Measurements from ENCODE around the gene BPIFB6. TPM values are rescaled to one million over a fixed set of nuclear protein-coding genes. Genes with fewer than 3 reads are reported as not detected.

BPIFB6 gene
- total RNA-seq, 1 experiment from 2014 or later = not detected

DNA sequence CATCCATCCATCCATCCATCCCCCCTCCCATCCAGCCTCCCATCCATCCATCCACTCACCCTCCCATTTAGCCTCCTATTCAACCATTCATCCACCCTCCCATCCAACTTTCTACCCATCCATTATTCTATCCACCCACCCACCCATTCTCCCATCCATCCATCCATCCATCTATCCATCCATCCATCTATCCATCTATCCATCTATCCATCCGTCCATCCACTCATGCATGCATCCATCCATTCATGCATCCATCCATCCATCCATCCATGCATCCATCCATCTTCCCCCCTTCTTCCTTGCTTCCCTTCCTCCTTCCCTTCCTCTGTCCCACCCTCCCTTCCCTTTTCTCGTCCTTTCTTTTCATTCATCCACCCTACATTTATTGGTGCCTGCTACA is 43.2 kb downstream of the BPIFB6 start:
- H3K9me3 ChIP-seq (ENCODE audit: low read length) = no peaks in the 10 kb centered on the region
- H4K20me1 ChIP-seq (ENCODE audit: insufficient read depth, low read depth, low read length) = 0 out of 2 replicates have a peak, but pooled peaks cover 5% of the 10 kb centered on the region

DNA sequence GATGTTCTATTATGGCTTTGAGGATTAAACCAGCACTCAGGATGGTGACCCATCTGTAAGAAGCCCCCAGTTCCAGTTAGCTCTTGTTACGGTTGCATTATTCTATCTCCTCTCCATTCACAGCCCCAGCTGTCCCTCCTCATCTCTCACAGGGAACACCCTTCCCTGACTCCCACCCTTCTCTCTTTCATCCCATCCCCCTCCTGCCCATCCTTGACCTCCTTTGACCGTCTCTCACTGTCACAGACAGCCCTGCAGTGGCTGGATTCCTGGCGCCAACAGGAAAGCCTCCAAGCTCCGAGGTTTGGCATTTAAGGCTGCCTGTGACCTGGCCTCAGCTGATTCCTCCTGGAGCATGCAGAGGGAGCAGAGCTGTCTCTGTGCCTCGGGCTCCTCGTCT is 43.8 kb downstream of the BPIFB6 start:
- no peaks in the 10 kb centered on the region for H3K4me1 ChIP-seq (ENCODE audit: low read length)
- H3K4me3 ChIP-seq (ENCODE audit: low read length) = no peak overlapping the region
- no peaks in the 10 kb centered on the region for H3K9me3 ChIP-seq (ENCODE audit: low read length)
- H4K20me1 ChIP-seq (ENCODE audit: insufficient read depth, low read depth, low read length) = 0 out of 2 replicates have a peak, but pooled peaks cover 5% of the 10 kb centered on the region
- no peaks in the 10 kb centered on the region for H3K9me2 ChIP-seq (replicated peaks; ENCODE audit: insufficient read depth, low read length)
- no peaks in the 10 kb centered on the region for H3K36me3 ChIP-seq (ENCODE audit: insufficient read depth, low read length)
- H2AFZ ChIP-seq (ENCODE audit: low read length) = no peak overlapping the region
- H3K9ac ChIP-seq (ENCODE audit: low read length) = no peak overlapping the region
- H3K4me2 ChIP-seq (ENCODE audit: low read depth, low read length, poor library complexity, severe bottlenecking) = no peak overlapping the region
- H3K27ac ChIP-seq (ENCODE audit: low read length) = no peak overlapping the region
- no peak for DNase-seq
- no peaks in the 10 kb centered on the region for H3K27me3 ChIP-seq (ENCODE audit: low read length)
- no peaks in the 10 kb centered on the region for H3K79me2 ChIP-seq (ENCODE audit: low read length)

More for the DNA sequence above, 43.2 kb downstream of the BPIFB6 start:
- DNase-seq = no peak
- Histone ChIP-seq H3K9me2 (replicated peaks; ENCODE audit: insufficient read depth, low read length) (no peaks in the 10 kb centered on the region), H3K9ac (ENCODE audit: low read length) (no peak overlapping the region), H3K4me2 (ENCODE audit: low read depth, low read length, poor library complexity, severe bottlenecking) (no peak overlapping the region), H3K4me1 (ENCODE audit: low read length) (no peaks in the 10 kb centered on the region), H3K79me2 (ENCODE audit: low read length) (no peaks in the 10 kb centered on the region), H3K4me3 (ENCODE audit: low read length) (no peak overlapping the region), H3K27ac (ENCODE audit: low read length) (no peak overlapping the region), H3K27me3 (ENCODE audit: low read length) (no peaks in the 10 kb centered on the region), H2AFZ (ENCODE audit: low read length) (no peak overlapping the region), H3K36me3 (ENCODE audit: insufficient read depth, low read length) (no peaks in the 10 kb centered on the region)

DNA sequence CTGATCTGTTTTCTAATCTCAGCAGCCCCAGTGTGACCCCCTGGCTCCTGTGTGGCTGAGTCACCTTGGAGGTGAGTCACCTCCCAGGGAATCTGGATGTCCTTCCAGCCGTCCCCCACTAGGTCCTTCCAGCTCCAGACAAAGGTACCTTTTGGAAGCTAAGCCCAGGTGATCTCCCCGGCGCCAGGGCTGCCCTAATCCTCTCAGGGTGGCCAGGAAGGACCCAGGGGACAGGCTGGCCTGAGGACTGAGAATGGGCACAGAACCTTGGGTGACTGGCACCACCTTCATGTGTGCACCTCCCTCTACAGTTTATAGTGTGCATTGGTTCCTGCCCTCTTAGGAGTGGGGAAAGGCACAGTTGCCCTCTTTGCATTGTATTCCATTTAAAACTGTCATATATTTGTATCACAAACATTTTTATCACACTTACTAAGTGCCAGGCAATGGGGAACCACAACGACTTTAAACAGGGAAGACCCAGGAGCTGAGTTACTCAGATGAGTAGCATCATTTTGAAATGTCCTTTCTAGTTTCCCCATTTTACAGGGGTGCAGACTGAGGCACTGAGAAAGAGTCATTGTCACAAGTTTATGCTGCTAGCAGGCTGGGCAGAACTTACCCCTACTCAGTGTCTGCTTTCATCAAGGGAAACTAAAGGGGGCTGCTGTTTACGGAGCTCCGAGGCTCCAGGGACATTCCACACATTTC is 45.4 kb downstream of the BPIFB6 start:
- H3K4me2 ChIP-seq (ENCODE audit: low read depth, low read length, poor library complexity, severe bottlenecking) = no peak overlapping the region
- no peak overlapping the region for H3K27ac ChIP-seq (ENCODE audit: low read length)
- H3K36me3 ChIP-seq (ENCODE audit: insufficient read depth, low read length) = no peaks in the 10 kb centered on the region
- no peaks in the 10 kb centered on the region for H3K27me3 ChIP-seq (ENCODE audit: low read length)
- no peak overlapping the region for H3K9ac ChIP-seq (ENCODE audit: low read length)
- no peaks in the 10 kb centered on the region for H3K9me3 ChIP-seq (ENCODE audit: low read length)
- peak; percentile 60 for DNase-seq
- no peaks in the 10 kb centered on the region for H3K9me2 ChIP-seq (replicated peaks; ENCODE audit: insufficient read depth, low read length)
- no peaks in the 10 kb centered on the region for H3K79me2 ChIP-seq (ENCODE audit: low read length)
- H2AFZ ChIP-seq (ENCODE audit: low read length) = no peak overlapping the region
- 0 out of 2 replicates have a peak, but pooled peaks cover 5% of the 10 kb centered on the region for H4K20me1 ChIP-seq (ENCODE audit: insufficient read depth, low read depth, low read length)
- no peak overlapping the region for H3K4me3 ChIP-seq (ENCODE audit: low read length)
- H3K4me1 ChIP-seq (ENCODE audit: low read length) = no peaks in the 10 kb centered on the region

DNA sequence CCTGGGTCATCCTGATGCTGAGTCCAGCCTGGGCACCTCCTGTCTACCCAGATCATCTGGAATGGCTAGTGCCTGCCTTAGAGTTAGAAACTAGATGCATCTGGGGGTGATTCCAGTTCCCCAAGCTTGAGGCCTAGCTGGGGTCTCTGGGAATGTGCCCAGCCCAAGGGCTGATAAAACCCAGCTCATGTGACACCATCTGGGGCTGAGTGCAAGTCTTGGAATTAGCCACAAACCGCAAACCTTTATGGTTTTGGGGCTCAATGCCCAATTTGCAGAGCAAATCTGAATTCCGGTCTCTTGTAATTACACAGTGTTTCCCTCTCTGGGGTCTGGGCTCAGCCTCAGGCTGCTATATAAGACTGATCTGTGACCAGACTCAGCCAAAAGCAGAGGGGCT is 47.8 kb downstream of the BPIFB6 start, which contains the start of gene BPIFB4:
TSS of gene BPIFB4 (plus strand) at position 385 of the 400 bp plus-strand sequence. CDS start 1,884 bp downstream, outside the sequence.
- no peaks in the 10 kb centered on the region for H4K20me1 ChIP-seq (ENCODE audit: insufficient read depth, low read depth, low read length)
- no peaks in the 10 kb centered on the region for H3K9me2 ChIP-seq (replicated peaks; ENCODE audit: insufficient read depth, low read length)
- H3K36me3 ChIP-seq (ENCODE audit: insufficient read depth, low read length) = no peaks in the 10 kb centered on the region
- DNase-seq = no peak
- no peak within 1 kb of the TSS for H2AFZ ChIP-seq (ENCODE audit: low read length)
- H3K79me2 ChIP-seq (ENCODE audit: low read length) = no peaks in the 10 kb centered on the region
- H3K4me3 ChIP-seq (ENCODE audit: low read length) = no peak within 1 kb of the TSS
- no peaks in the 10 kb centered on the region for H3K4me1 ChIP-seq (ENCODE audit: low read length)
- no peak within 1 kb of the TSS for H3K27ac ChIP-seq (ENCODE audit: low read length)
- H3K4me2 ChIP-seq (ENCODE audit: low read depth, low read length, poor library complexity, severe bottlenecking) = no peak within 1 kb of the TSS
- no peaks in the 10 kb centered on the region for H3K27me3 ChIP-seq (ENCODE audit: low read length)
- no peaks in the 10 kb centered on the region for H3K9me3 ChIP-seq (ENCODE audit: low read length)
- no peak within 1 kb of the TSS for H3K9ac ChIP-seq (ENCODE audit: low read length)

DNA sequence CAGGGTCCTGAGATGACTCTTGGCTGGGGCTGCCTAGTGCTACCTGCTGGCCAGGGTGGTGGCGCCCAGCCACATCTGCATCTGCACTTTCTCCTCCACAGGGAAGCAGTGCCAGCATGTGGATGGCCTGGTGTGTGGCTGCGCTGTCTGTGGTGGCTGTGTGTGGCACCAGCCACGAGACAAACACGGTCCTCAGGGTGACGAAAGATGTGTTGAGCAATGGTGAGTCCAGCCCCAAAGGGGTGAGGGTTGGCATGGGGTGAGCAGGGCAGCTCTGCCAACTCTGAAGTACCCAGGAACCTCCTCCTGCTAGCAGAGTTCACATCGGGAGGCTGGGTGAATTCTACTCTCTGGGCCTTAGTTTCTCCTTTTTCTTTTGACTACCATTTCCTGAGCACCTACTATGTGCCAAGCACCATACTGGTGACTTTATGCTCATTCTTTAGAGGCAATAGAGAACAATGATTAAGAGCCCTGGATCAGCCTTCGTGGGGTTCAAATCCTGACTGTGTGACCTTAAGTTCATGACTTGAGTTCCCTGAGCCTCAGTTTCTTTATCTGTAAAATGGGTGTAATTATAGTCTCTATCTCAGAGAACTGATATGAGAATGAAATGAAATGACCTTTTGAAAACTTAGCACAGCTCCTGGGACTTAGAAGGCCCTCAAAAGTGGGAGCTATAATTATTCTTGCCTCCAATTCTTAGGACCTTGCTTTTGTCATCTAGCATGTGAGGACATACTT is 50.1 kb downstream of the BPIFB6 start:
- H3K36me3 ChIP-seq (ENCODE audit: insufficient read depth, low read length) = no peaks in the 10 kb centered on the region
- H3K4me3 ChIP-seq (ENCODE audit: low read length) = no peak overlapping the region
- no peak overlapping the region for H3K9ac ChIP-seq (ENCODE audit: low read length)

DNA sequence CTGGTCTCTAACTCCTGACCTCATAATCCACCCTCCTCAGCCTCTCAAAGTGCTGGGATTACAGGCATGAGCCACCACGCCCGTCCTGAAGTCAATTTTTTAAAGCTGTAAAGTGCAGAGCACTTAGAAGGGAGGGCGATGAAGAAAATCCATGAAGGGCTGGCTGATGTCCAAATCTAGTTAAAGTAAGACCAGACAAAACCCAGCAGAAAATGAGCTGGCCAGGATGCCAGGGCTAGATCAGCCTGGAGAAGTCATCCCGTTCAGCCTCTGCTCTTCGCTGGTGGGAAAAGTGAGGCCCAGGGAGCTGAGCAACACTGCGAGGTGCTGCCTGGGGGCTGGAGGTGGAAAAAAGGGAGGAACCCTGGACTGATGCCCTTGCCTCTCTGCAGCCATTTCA is 51.1 kb downstream of the BPIFB6 start:
- Histone ChIP-seq H3K27me3 (ENCODE audit: low read length) (no peaks in the 10 kb centered on the region), H2AFZ (ENCODE audit: low read length) (no peak overlapping the region), H3K79me2 (ENCODE audit: low read length) (no peaks in the 10 kb centered on the region), H3K9me2 (replicated peaks; ENCODE audit: insufficient read depth, low read length) (no peaks in the 10 kb centered on the region), H3K4me2 (ENCODE audit: low read depth, low read length, poor library complexity, severe bottlenecking) (no peak overlapping the region), H3K36me3 (ENCODE audit: insufficient read depth, low read length) (no peaks in the 10 kb centered on the region), H3K9me3 (ENCODE audit: low read length) (no peaks in the 10 kb centered on the region), H4K20me1 (ENCODE audit: insufficient read depth, low read depth, low read length) (no peaks in the 10 kb centered on the region), H3K27ac (ENCODE audit: low read length) (no peak overlapping the region), H3K4me1 (ENCODE audit: low read length) (no peaks in the 10 kb centered on the region), H3K9ac (ENCODE audit: low read length) (no peak overlapping the region), H3K4me3 (ENCODE audit: low read length) (no peak overlapping the region)
- no peak for DNase-seq

More for the DNA sequence above, 50.1 kb downstream of the BPIFB6 start:
- Histone ChIP-seq H3K27ac (ENCODE audit: low read length) (no peak overlapping the region), H3K9me2 (replicated peaks; ENCODE audit: insufficient read depth, low read length) (no peaks in the 10 kb centered on the region), H3K4me2 (ENCODE audit: low read depth, low read length, poor library complexity, severe bottlenecking) (no peak overlapping the region), H4K20me1 (ENCODE audit: insufficient read depth, low read depth, low read length) (no peaks in the 10 kb centered on the region), H3K9me3 (ENCODE audit: low read length) (no peaks in the 10 kb centered on the region), H3K79me2 (ENCODE audit: low read length) (no peaks in the 10 kb centered on the region), H2AFZ (ENCODE audit: low read length) (no peak overlapping the region), H3K27me3 (ENCODE audit: low read length) (no peaks in the 10 kb centered on the region), H3K4me1 (ENCODE audit: low read length) (no peaks in the 10 kb centered on the region)
- DNase-seq = no peak

DNA sequence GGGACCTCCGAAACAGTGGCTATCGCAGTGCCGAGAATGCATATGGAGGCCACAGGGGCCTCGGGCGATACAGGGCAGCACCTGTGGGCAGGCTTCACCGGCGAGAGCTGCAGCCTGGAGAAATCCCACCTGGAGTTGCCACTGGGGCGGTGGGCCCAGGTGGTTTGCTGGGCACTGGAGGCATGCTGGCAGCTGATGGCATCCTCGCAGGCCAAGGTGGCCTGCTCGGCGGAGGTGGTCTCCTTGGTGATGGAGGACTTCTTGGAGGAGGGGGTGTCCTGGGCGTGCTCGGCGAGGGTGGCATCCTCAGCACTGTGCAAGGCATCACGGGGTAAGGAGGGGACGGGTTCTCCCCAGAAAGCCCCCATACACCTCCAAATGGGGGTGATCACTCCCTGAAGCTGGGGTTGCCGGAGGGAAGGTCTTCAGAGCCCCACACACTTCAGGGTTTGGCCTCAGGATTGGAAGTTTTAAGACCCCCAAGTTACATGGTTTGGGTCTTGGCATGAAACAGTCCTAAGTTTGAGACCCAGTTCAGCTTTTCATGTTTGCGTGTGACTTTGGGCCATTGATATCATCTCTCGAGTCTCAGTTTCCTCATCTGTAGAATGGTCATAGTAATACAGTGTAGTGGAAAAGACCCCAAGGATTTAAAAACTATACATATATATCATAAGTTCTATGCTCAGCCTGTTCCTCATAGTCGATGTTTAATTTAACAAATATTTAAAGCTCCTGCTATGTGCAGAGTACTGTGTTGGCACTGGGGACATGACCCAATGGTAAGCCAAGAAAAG is 52.3 kb downstream of the BPIFB6 start:
- Histone ChIP-seq H3K4me2 (ENCODE audit: low read depth, low read length, poor library complexity, severe bottlenecking) (no peak overlapping the region), H3K9ac (ENCODE audit: low read length) (no peak overlapping the region), H3K9me2 (replicated peaks; ENCODE audit: insufficient read depth, low read length) (no peaks in the 10 kb centered on the region), H3K9me3 (ENCODE audit: low read length) (no peaks in the 10 kb centered on the region), H3K27ac (ENCODE audit: low read length) (no peak overlapping the region), H3K4me1 (ENCODE audit: low read length) (no peaks in the 10 kb centered on the region), H4K20me1 (ENCODE audit: insufficient read depth, low read depth, low read length) (no peaks in the 10 kb centered on the region), H3K79me2 (ENCODE audit: low read length) (no peaks in the 10 kb centered on the region), H2AFZ (ENCODE audit: low read length) (no peak overlapping the region), H3K4me3 (ENCODE audit: low read length) (no peak overlapping the region), H3K27me3 (ENCODE audit: low read length) (no peaks in the 10 kb centered on the region), H3K36me3 (ENCODE audit: insufficient read depth, low read length) (no peaks in the 10 kb centered on the region)
- DNase-seq = no peak

DNA sequence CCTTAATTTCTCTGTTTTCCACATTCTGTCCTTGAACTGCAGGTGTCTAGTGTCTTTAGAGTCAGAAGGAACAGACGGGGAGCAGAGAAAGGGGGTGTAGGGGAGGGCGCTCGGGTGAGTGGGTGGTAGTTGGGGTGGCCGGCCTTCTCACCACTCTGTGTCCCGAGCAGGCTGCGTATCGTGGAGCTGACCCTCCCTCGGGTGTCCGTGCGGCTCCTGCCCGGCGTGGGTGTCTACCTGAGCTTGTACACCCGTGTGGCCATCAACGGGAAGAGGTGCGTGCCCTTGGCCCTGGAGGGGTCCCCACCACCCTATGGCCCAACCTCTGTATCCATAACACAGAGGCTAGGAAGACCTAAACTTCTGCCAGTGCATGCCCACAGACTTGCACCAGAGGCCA is 53.3 kb downstream of the BPIFB6 start:
- no peaks in the 10 kb centered on the region for H3K9me2 ChIP-seq (replicated peaks; ENCODE audit: insufficient read depth, low read length)

More for the DNA sequence above, 53.3 kb downstream of the BPIFB6 start:
- no peaks in the 10 kb centered on the region for H3K79me2 ChIP-seq (ENCODE audit: low read length)
- no peak for DNase-seq
- no peak overlapping the region for H3K4me3 ChIP-seq (ENCODE audit: low read length)
- H3K27me3 ChIP-seq (ENCODE audit: low read length) = no peaks in the 10 kb centered on the region
- H3K27ac ChIP-seq (ENCODE audit: low read length) = no peak overlapping the region
- no peak overlapping the region for H2AFZ ChIP-seq (ENCODE audit: low read length)
- no peak overlapping the region for H3K9ac ChIP-seq (ENCODE audit: low read length)
- H3K4me2 ChIP-seq (ENCODE audit: low read depth, low read length, poor library complexity, severe bottlenecking) = no peak overlapping the region
- H3K4me1 ChIP-seq (ENCODE audit: low read length) = no peaks in the 10 kb centered on the region
- no peaks in the 10 kb centered on the region for H3K9me3 ChIP-seq (ENCODE audit: low read length)
- H3K36me3 ChIP-seq (ENCODE audit: insufficient read depth, low read length) = no peaks in the 10 kb centered on the region
- no peaks in the 10 kb centered on the region for H4K20me1 ChIP-seq (ENCODE audit: insufficient read depth, low read depth, low read length)

Measured in Karpas-422 (cell line).